HTERT RPE-1 (cell line): Measurements from ENCODE around the gene KRTAP5-11.
"Not testable (repeated sequence)": the region's sequence is repeated elsewhere in the genome, so short reads cannot be mapped to it uniquely, and the experiment has no call there.

Experiments used
- in situ Hi-C: fragments of 300-500 bp; cut with MboI; formaldehyde crosslinking; loops from 4 replicates; pipeline ENCODE4 v1.14.3; 2020; ENCODE audit warnings: low sequenced_read_pairs

The KRTAP5-11 gene

GRCh38 chr11:71534711-71535608 lies 47.7 kb downstream of the KRTAP5-11 start:
- in situ Hi-C loops = not testable (repeated sequence)

- in situ Hi-C loops = no loop called here
Measured at GRCh38 chr11:71532036-71532610, 50.6 kb downstream of the KRTAP5-11 start.
